ENCODE data around the gene SPATA1. TPM values are rescaled to one million over a fixed set of nuclear protein-coding genes. Genes with fewer than 3 reads are reported as not detected.
A peak's percentile ranks its signal among the peaks of the same experiment; 100 is the strongest.

Gene SPATA1
- total RNA-seq, 1 donor from 2014 or later = 2.5 TPM

GRCh38 chr1:84541679-84542078 is 35.5 kb downstream of the SPATA1 start:
- Histone ChIP-seq H3K4me2 (no peak overlapping the region), H3K79me2 (ENCODE audit: low read depth) (no peaks in the 10 kb centered on the region), H3K27ac (no peak overlapping the region), H3K9ac (no peak overlapping the region), H3K4me3 (no peak overlapping the region), H4K20me1 (ENCODE audit: low read depth) (no peaks in the 10 kb centered on the region), H3K36me3 (no peaks in the 10 kb centered on the region), H2AFZ (replicated peaks) (no peak overlapping the region), H3K4me1 (no peaks in the 10 kb centered on the region), H3K9me3 (ENCODE audit: low read depth) (no peaks in the 10 kb centered on the region), H3K27me3 (no peaks in the 10 kb centered on the region), H3F3A (ENCODE audit: low read depth) (no peaks in the 10 kb centered on the region)
- DNase-seq (ENCODE audit: low spot score) = peak; percentile 9
- H3K36me3 Mint-ChIP-seq = no peaks in the 10 kb centered on the region
- H3K4me1 Mint-ChIP-seq = no peaks in the 10 kb centered on the region
- no peak overlapping the region for H3K27ac Mint-ChIP-seq
- no peaks in the 10 kb centered on the region for H3K9me3 Mint-ChIP-seq
- no peak overlapping the region for H3K4me3 Mint-ChIP-seq
- no peak for TF ChIP-seq EZH2 (IDR thresholded peaks at IDR 0.05)
- peak; percentile 44 for TF ChIP-seq CTCF (IDR thresholded peaks at IDR 0.05)
- no peaks in the 10 kb centered on the region for H3K27me3 Mint-ChIP-seq (ENCODE audit: insufficient read depth, low read depth)

GRCh38 chr1:84550826-84551225 is 44.6 kb downstream of the SPATA1 start:
- H4K20me1 ChIP-seq (ENCODE audit: low read depth) = no peaks in the 10 kb centered on the region
- H3K27me3 ChIP-seq = no peaks in the 10 kb centered on the region
- no peak overlapping the region for H3K4me3 ChIP-seq
- H3K9ac ChIP-seq = no peak overlapping the region
- no peak overlapping the region for H3K4me3 Mint-ChIP-seq
- H3K9me3 Mint-ChIP-seq = no peaks in the 10 kb centered on the region
- TF ChIP-seq EZH2 (IDR thresholded peaks at IDR 0.05) (no peak), EZH2phosphoT487 (IDR thresholded peaks at IDR 0.05) (no peak), CTCF (IDR thresholded peaks at IDR 0.05) (no peak)
- no peak overlapping the region for H3K27ac ChIP-seq
- H3K4me2 ChIP-seq = no peak overlapping the region
- H3F3A ChIP-seq (ENCODE audit: low read depth) = peaks cover 6% of the 10 kb centered on the region
- no peaks in the 10 kb centered on the region for H3K79me2 ChIP-seq (ENCODE audit: low read depth)
- no peaks in the 10 kb centered on the region for H3K36me3 Mint-ChIP-seq
- H3K27me3 Mint-ChIP-seq (ENCODE audit: insufficient read depth, low read depth) = no peaks in the 10 kb centered on the region
- no peaks in the 10 kb centered on the region for H3K9me3 ChIP-seq (ENCODE audit: low read depth)
- DNase-seq (ENCODE audit: low spot score) = no peak
- H2AFZ ChIP-seq (replicated peaks) = no peak overlapping the region
- no peaks in the 10 kb centered on the region for H3K36me3 ChIP-seq
- no peaks in the 10 kb centered on the region for H3K4me1 ChIP-seq
- no peaks in the 10 kb centered on the region for H3K4me1 Mint-ChIP-seq
- H3K27ac Mint-ChIP-seq = no peak overlapping the region

GRCh38 chr1:84569216-84569615 is 63.0 kb downstream of the SPATA1 start:
- Mint-ChIP-seq H3K9me3 (no peaks in the 10 kb centered on the region), H3K4me1 (peaks cover 21% of the 10 kb centered on the region), H3K4me3 (no peak overlapping the region), H3K36me3 (peaks cover 21% of the 10 kb centered on the region), H3K27me3 (ENCODE audit: insufficient read depth, low read depth) (peaks cover 5% of the 10 kb centered on the region), H3K27ac (no peak overlapping the region)
- H3K4me1 ChIP-seq = peaks cover 22% of the 10 kb centered on the region
- DNase-seq (ENCODE audit: low spot score) = no peak
- TF ChIP-seq EZH2 (IDR thresholded peaks at IDR 0.05) (no peak), CTCF (IDR thresholded peaks at IDR 0.05) (no peak), EZH2phosphoT487 (IDR thresholded peaks at IDR 0.05) (no peak)
- no peak overlapping the region for H3K27ac ChIP-seq
- H3K36me3 ChIP-seq = peaks cover 3% of the 10 kb centered on the region
- no peaks in the 10 kb centered on the region for H3K27me3 ChIP-seq
- no peaks in the 10 kb centered on the region for H3K9me3 ChIP-seq (ENCODE audit: low read depth)
- no peak overlapping the region for H2AFZ ChIP-seq (replicated peaks)
- H3K4me3 ChIP-seq = no peak overlapping the region
- no peak overlapping the region for H3K9ac ChIP-seq
- H3F3A ChIP-seq (ENCODE audit: low read depth) = peaks cover 18% of the 10 kb centered on the region
- H4K20me1 ChIP-seq (ENCODE audit: low read depth) = peaks cover 2% of the 10 kb centered on the region
- H3K79me2 ChIP-seq (ENCODE audit: low read depth) = no peaks in the 10 kb centered on the region
- no peak overlapping the region for H3K4me2 ChIP-seq

Data from neural progenitor cell (in vitro differentiated cells).